Activated naive CD4-positive, alpha-beta T cell treated with anti-CD3 and anti-CD28 coated beads, Interleukin-2, amount 50 U/mL, for 72 hours (primary cell): ENCODE measurements around the gene ADGRD1. TPM values are rescaled to one million over a fixed set of nuclear protein-coding genes. Genes with fewer than 3 reads are reported as not detected.
"Not testable (repeated sequence)": the region's sequence is repeated elsewhere in the genome, so short reads cannot be mapped to it uniquely, and the experiment has no call there.

Source experiments
- ATAC-seq, 2 donors: fragments of 150-1000 bp; cut with Tn5 transposase; 2 replicates each; pipeline ENCODE4 v1.10.0; 2021; ENCODE audit warnings: mild to moderate bottlenecking in 2 of 2, moderate library complexity in 2 of 2
- DNase-seq, 2 donors: peaks; one replicate each; pipeline ENCODE4 v3.0.0; 2021 to 2022; ENCODE audit warnings: low spot score in 2 of 2
- H3K27ac Mint-ChIP-seq, 2 donors: one replicate each; pipeline ENCODE4 v1.8.0; 2022; ENCODE audit warnings: mild to moderate bottlenecking in 2 of 2, mixed read lengths in 2 of 2
- H3K36me3 Mint-ChIP-seq, 2 donors: one replicate each; pipeline ENCODE4 v1.8.0; 2022; ENCODE audit warnings: mixed read lengths in 2 of 2
- H3K9me3 Mint-ChIP-seq, 2 donors: one replicate each; pipeline ENCODE4 v1.8.0; 2022; ENCODE audit warnings: mixed read lengths in 2 of 2
- total RNA-seq, 2 donors: library from RNA; stranded (reverse); gene quantifications; one replicate each; pipeline ENCODE4 v1.2.3, GENCODE V29; 2022

Gene ADGRD1
- total RNA-seq, 2 donors from 2014 or later = 0.70 TPM; not detected in 1

- Mint-ChIP-seq H3K9me3 (no peaks in the 10 kb centered on the region), H3K36me3 (no peaks in the 10 kb centered on the region), H3K27ac (no peak overlapping the region)
- peak in 1 of 2 donors; percentile 9 for DNase-seq
- no peak for ATAC-seq
These were observed 102.9 kb downstream of the ADGRD1 start for GRCh38 chr12:131056626-131057025.

DNA sequence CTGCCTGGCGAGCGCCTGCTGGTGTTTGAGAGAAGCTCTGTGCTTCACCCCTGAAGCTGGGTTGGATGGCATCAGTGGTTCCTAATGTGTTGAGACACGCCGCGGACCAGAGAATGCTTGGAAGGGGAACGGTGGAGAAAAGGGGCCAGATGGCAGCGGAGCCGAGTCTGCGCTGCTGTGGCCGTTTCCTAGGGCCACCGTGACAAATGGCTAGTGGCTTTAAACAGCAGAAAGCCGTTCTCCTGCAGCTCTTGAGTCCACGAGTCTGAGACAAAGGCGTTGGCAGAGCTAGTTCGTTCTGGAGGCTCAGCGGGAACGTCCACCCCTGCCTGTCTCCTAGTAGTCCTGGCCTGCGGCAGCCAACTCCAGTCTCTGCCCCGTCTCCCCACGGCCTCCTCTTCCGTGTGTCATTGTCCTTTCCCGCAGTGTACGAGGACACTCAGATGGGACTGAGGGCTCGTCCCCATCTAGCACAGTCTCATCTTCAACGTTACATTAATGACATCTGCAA, 103.6 kb downstream of the ADGRD1 start:
- Mint-ChIP-seq H3K27ac (no peak overlapping the region), H3K36me3 (no peaks in the 10 kb centered on the region), H3K9me3 (no peaks in the 10 kb centered on the region)
- DNase-seq = peak in 1 of 2 donors; percentile 35
- no peak for ATAC-seq

DNA sequence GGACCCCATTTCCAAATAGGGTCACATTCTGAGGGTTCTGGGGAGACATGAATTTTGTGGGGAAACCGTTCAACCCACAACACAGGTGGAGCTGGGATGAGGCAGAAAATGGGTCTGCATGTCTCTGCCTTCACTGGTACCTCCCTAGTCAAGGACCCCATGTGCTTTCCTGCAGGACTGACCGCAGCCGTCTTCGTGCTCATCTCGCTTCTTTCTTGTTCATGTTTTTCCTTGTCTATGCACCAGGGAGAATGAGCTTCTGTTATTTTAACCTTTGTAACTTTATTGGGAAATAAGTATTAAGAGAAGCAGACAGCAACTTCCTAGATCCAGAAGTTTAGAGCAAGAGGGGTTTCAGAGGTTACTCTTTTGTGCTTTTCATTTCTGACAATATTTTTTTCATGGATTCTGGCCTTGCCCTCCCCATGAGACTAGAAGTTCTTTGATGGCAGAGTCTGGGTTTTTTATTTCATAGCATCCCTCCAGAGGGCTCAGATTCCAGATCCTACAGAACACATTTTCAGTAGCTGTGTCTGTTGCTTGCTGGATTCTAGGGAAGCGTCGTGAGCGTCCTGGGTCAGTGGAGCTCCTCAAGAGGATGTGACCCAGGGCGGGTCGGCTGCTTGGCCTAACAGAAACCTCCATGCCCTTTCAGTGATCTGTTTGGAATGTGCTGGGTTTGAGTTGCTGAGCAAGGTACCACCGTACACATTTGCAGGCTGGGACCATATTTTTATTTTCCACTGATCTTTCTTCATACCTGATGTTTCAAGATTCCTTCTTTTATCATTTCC, 104.2 kb downstream of the ADGRD1 start:
- DNase-seq (peak in 1 of 2 donors; percentile 2), ATAC-seq (no peak)
- Mint-ChIP-seq H3K36me3 (no peaks in the 10 kb centered on the region), H3K27ac (no peak overlapping the region), H3K9me3 (no peaks in the 10 kb centered on the region)

DNA sequence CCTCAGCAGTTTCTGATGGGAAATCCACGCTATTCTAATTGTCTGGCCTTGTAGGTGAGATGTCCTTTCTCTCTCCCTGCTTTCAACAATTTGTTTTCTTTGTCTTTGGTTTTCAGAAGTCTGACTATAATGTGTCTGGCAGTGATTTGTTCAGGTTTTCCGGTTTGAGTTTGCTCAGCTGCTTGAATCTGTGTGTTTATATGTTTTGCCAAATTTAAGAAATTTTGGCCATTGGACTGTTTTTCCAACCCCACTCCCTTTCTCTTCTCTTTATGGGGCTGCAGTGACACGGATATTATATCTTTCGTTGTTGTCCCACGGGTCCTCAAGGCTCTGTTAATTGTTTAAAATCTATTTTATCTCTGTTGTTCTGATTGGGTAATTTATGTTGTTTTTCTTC, 105.0 kb downstream of the ADGRD1 start:
- H3K27ac Mint-ChIP-seq = no peak overlapping the region
- no peaks in the 10 kb centered on the region for H3K36me3 Mint-ChIP-seq
- no peaks in the 10 kb centered on the region for H3K9me3 Mint-ChIP-seq
- ATAC-seq (no peak), DNase-seq (no peak)

DNA sequence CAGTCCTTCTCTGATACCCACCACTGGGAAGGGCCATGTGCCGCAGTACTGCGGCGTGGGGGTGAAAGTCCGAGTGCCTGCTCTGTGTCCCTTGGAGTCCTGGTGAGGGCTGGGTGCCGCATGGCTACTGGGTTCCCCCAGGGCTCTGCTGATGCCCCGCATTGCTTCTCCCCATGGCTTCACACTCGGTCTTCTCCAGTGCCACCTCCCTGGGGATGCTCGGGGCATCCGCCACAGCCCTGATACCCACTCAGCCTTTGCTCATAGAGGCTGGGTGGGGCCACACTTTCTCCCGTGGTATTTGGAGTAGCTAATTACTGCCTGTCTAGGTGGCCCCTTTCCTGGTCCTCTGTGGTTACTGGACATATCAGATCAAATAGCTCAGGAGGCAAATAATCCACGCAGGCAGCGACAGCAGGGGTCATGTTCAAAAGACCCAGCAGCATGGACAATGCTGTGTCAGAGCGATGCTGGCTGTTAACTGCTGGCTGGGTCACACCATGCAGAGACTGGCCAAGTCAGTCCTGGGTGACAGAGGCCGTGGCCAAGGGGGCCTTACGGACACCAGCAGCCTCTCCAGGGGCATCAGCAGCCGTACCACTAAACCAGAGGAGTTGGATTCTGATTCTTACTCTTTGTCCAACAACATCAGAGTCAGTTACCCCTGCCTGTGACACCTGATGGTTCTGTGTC, 106.5 kb downstream of the ADGRD1 start:
- Mint-ChIP-seq H3K27ac (no peak overlapping the region), H3K9me3 (no peaks in the 10 kb centered on the region)

DNA sequence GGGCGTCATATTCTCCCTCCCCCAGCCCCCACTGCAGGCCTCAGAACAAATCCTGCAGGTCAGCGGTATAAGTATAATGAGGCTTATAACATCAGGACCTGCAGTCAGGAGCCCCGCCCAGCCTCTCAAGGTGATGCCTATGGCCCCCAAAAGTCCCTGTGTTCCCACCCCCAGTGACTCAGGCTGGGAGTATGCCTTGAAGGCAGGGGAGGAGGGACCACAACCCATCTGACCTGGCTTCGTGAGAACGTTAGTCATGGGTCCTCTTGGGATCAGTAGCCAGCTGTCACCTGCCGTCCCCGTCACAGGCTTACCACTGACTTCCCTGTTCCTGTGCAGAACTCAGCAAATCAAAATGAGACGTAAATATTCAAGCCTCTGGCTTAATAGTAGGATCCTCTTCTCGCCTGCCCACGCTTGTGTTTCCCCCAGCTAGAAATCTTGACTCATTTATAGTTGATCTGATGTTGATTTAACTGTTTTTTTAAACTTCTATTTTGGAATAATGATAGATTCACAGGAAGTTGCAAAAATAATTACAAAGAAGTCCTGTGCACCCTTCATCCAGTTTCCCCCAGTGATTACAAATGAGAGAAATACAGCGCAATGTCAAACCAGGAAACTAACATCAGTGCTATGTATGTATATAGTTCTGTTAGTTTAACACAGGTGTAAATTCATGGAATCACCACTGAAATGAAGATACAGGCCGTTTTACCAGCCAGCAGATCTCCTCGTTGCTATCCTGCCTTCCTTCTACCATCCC, 107.5 kb downstream of the ADGRD1 start:
- H3K27ac Mint-ChIP-seq = no peak overlapping the region
- ATAC-seq = no peak
- no peaks in the 10 kb centered on the region for H3K36me3 Mint-ChIP-seq
- peak in 1 of 2 donors; percentile 4 for DNase-seq
- no peaks in the 10 kb centered on the region for H3K9me3 Mint-ChIP-seq

More for the DNA sequence above, 106.5 kb downstream of the ADGRD1 start:
- DNase-seq = peak in 1 of 2 donors; percentile 33
- no peak for ATAC-seq
- no peaks in the 10 kb centered on the region for H3K36me3 Mint-ChIP-seq

DNA sequence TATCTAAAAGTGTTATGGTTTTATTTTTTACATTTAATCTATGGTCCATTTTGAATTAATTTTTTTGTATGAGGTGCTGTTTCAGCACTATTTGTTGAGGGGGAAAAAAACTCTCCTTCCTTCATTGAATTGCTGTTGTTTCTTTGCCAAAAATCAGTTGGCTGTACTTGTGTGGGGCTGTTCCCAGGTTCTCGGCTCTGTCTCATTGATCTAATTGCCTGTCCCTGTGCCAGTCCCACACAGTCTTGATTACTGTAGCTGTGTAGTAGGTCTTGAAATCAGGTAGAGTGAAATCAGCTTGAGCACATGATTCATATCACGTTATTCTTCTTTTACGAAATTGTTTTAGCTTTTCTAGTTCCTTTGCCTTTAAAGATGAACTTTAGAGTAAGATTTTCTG, 109.7 kb downstream of the ADGRD1 start:
- no peak overlapping the region for H3K27ac Mint-ChIP-seq
- no peak for ATAC-seq
- DNase-seq = no peak
- no peaks in the 10 kb centered on the region for H3K9me3 Mint-ChIP-seq
- no peaks in the 10 kb centered on the region for H3K36me3 Mint-ChIP-seq

DNA sequence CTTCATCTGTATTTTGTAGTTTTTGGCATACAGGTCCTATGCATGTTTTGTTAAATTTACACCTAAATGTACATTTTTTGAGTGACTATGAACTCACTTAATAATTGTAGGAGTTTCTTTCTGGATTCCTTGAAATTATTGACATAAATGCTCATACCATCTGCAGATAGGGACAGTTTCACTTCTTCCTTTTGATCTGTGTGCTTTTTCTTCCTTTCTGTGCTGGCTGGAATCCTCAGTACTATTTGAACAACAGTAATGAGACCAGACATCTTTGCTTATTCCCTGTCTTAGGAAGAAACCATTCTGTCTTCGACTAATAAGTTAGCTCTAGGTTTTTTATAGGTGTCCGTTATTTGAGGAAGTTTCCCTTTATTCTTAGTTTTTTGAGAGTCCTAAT, 110.3 kb downstream of the ADGRD1 start:
- DNase-seq = no peak
- H3K27ac Mint-ChIP-seq = no peak overlapping the region
- H3K9me3 Mint-ChIP-seq = no peaks in the 10 kb centered on the region
- H3K36me3 Mint-ChIP-seq = no peaks in the 10 kb centered on the region
- no peak for ATAC-seq

GRCh38 chr12:131065279-131065678, 111.6 kb downstream of the ADGRD1 start:
- ATAC-seq (no peak), DNase-seq (peak in 1 of 2 donors; percentile 31)
- Mint-ChIP-seq H3K9me3 (no peaks in the 10 kb centered on the region), H3K27ac (no peak overlapping the region), H3K36me3 (no peaks in the 10 kb centered on the region)

DNA sequence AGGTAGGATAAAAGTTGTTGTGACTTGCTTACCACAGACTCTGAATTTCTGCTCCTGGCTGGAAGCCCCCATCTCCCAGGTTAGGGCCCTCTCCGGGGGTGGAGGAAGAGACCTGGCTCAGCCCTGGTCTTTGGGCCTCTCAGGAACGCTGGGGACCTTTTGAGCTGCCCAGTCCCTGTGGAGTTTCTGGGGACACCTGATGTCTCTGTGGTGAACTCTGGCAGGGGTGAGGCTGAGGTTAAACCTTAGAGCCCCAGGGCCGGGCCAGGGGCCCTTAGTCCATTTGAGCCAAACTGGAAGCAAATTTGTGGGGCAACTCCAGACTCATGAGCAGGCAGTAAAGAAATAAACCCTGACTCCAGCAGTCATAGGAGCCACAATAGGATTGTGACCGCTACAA, 112.1 kb downstream of the ADGRD1 start:
- Mint-ChIP-seq H3K9me3 (no peaks in the 10 kb centered on the region), H3K27ac (no peak overlapping the region), H3K36me3 (no peaks in the 10 kb centered on the region)
- DNase-seq (peak in 1 of 2 donors; percentile 28), ATAC-seq (no peak)

DNA sequence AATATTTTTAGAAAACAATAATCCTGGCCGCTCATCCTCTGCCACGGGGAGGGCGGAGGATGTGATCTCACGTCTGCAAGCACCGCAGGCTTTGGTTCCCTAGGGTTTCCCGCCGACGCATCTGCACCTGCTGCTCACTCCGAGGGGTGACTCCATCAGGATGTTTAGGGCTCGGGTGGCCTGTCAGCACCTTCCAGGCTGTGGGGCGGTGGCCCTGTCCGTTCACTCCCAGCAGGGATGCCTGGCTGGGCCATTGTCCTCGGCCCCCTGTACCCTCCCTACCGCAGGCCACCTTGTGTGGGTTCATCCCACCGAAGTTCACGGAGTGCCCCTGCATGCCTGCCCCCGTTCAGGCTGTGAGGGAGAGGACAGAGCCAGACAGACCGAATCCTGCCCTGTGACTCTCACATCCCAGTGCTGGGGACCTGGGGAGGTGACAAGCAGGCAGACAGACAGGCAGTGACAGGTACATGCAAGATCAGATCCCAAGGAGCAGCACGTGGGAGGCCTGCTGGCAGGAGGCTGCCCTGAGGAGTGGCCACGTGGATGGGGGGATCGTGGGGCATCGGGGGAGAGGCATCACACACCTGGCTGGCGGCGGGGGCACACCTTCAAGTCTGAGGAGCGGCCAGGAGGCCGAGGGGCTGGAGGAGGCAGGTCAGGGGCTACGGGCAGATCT, 112.6 kb downstream of the ADGRD1 start:
- Mint-ChIP-seq H3K27ac (no peak overlapping the region), H3K36me3 (no peaks in the 10 kb centered on the region), H3K9me3 (no peaks in the 10 kb centered on the region)
- ATAC-seq = no peak
- peak in 1 of 2 donors; percentile 52 for DNase-seq

GRCh38 chr12:131066886-131067490, 113.3 kb downstream of the ADGRD1 start:
- ATAC-seq = no peak
- no peaks in the 10 kb centered on the region for H3K9me3 Mint-ChIP-seq
- H3K27ac Mint-ChIP-seq = no peak overlapping the region
- DNase-seq = peak in 1 of 2 donors; percentile 31
- H3K36me3 Mint-ChIP-seq = no peaks in the 10 kb centered on the region

DNA sequence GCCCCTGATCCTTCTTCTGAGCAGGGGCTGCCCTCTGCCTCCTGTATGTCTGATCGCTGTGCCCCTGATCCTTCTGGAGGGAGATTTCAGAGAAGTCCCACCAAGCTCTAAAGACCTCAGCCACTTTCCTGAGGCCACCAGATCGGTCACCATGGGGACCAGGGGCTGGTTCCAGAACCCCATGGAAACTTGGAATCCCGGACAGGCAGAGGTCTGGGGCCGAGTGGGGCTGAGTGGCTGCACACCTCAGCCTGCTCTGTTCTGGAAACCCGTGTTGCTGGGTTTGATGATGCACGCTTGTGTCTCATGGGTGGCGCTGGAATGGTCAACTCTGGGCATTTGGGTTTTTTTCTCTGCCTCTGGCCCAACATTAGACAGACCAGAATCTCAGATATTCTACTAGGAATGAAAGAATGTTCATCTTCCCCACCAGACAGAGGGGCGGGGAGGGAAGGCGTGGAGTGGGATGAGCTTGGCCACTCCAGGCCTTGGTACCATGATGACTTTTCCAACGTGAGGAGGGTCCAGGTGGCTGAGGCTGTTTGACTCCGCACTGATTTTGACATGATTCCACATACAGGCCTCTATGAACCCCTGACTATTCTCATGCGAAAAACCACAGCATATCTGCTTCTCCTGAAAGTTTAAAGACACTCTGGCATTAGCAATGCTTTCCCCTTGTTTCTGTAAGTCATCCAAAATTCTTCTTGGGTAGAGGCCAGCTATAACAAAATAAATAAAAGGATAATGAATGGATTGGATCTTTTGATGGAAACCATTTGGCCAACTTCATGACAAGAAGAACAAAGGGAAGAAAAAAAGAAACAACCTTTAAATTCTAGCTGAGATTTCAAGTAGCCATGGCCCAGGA, 114.5 kb downstream of the ADGRD1 start:
- no peak for ATAC-seq
- Mint-ChIP-seq H3K27ac (no peak overlapping the region), H3K36me3 (no peaks in the 10 kb centered on the region), H3K9me3 (no peaks in the 10 kb centered on the region)
- peak in 1 of 2 donors; percentile 34 for DNase-seq

DNA sequence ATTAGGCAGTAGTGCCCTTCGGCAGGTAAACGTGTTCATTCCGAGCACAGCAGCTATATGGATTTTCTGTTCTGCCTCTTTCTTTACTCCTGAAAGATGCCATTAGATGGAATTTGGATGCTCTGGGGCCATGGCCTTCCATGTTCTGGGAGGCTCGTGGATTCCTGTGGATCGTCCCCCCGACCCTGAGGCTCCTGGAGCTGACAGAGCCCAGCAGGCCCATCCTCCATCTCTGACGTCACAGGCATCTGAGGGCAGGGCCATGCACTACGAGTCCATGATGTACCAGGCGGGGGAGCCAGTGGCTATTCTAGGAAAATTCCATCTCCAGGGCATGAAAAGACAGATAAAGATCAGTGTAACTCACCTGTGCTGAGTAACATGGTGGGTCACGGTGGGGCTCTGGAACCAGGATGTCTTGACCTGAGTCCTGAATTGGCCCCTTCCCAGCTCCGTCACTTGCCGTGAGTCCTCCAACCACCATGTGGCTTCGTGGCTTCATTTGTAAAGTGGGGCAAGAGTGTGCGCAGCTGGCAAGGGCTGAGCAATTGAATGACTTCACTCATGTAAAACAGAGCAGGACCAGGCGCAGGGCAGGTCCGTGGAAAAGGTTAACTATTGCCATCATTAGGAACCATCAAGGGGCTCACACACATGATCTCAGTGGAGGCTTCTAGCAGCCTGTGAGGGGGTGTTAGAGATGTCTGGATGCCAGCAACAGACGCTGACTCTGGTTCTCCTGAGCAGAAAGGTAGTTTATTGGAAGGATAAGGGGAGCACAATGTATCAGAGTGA, 115.4 kb downstream of the ADGRD1 start:
- not testable (repeated sequence) for H3K9me3 Mint-ChIP-seq, H3K36me3 Mint-ChIP-seq, H3K27ac Mint-ChIP-seq
- ATAC-seq (peak in 1 of 2 donors; percentile 26), DNase-seq (peak in 1 of 2 donors; percentile 21)

- DNase-seq = peak in 1 of 2 donors; percentile 41
- ATAC-seq, H3K36me3 Mint-ChIP-seq, H3K9me3 Mint-ChIP-seq: not testable (repeated sequence)
- peak overlapping the region in 1 of 2 donors; percentile 65 for H3K27ac Mint-ChIP-seq
These were observed 116.4 kb downstream of the ADGRD1 start for GRCh38 chr12:131070136-131070535.
